Pancreas (tissue), 10 donors: ENCODE data around the gene TBCB. TPM values are rescaled to one million over a fixed set of nuclear protein-coding genes. Genes with fewer than 3 reads are reported as not detected.

Source experiments
- ATAC-seq, 4 donors: fragments of 200-7000 bp; cut with Tn5 transposase; one replicate each; pipeline versions ENCODE4 v1.8.0 to v1.9.1; 2020; ENCODE audit warnings: mild to moderate bottlenecking in 4 of 4, moderate library complexity in 4 of 4
- DNase-seq, 6 donors: peaks; one replicate each; pipeline ENCODE4 v3.0.0-alpha.2; 2020
- FAIRE-seq: peaks from 2 replicates; lab custom pipeline; 2012; peaks lifted over from hg19 to GRCh38; lab: Jason Lieb, UNC
- H3K27ac ChIP-seq, 4 donors: fragments of 200-600 bp; sonication (generic); 1 replicate in 3 of 4; 2 replicates in 1 of 4; pipeline versions ENCODE4 v1.5.0 to v1.8.0; 2020
- H3K27me3 ChIP-seq, 4 donors: fragments of 200-600 bp; one replicate each; pipeline ENCODE4 v1.8.0; 2021
- H3K36me3 ChIP-seq, 3 donors: fragments of 200-600 bp; sonication (generic) in 1 of 3; one replicate each; pipeline versions ENCODE4 v1.5.0 to v1.8.0; 2020 to 2021
- H3K4me1 ChIP-seq, 3 donors: fragments of 200-600 bp; one replicate each; pipeline ENCODE4 v1.8.0; 2021
- H3K4me3 ChIP-seq, 4 donors: fragments of 200-600 bp; sonication (generic) in 2 of 4; one replicate each; pipeline versions ENCODE4 v1.5.0 to v1.8.0; 2020 to 2021
- H3K9me3 ChIP-seq, 4 donors: fragments of 200-600 bp; one replicate each; pipeline ENCODE4 v1.8.0; 2021
- CTCF ChIP-seq, 4 donors: fragments of 200-600 bp; sonication (generic) in 3 of 4; IDR thresholded peaks; one replicate each; pipeline versions ENCODE4 v1.5.0 to v1.8.0; 2021; ENCODE audit warnings: antibody characterized with exemption in 4 of 4
- WGBS, 2 donors: extraction: QIAGEN DNeasy Blood & Tissue Kit; methylation state at CpG; one replicate each; pipeline ENCODE4 v1.1.7; 2013; 5-methylcytosine and 5-hydroxymethylcytosine counted together
- intact Hi-C, 3 donors: fragments of 100-400 bp; cut with DNase I; formaldehyde crosslinking; loops; one replicate each; pipeline versions ENCODE4 v1.11.1 to v1.14.2; 2022
- polyA plus RNA-seq, 2 donors: library from polyadenylated mRNA; stranded (reverse); fragments of 200-250 nt; gene quantifications; one replicate each; pipeline ENCODE4 v1.2.3, GENCODE V29; 2013
- total RNA-seq, 6 donors: library from RNA; stranded (reverse); fragmentation: NEBNext Ultra II Directional in 4 of 6; extraction: Animal tissue kit (Norgen Biotek cat#: 25700) in 4 of 6; gene quantifications; one replicate each; pipeline versions ENCODE4 v1.2.1 to v1.2.4, GENCODE V29; 2021 to 2023
- donor health status: healthy with polysubstance abuse.
- donor health status: DM: no; HTN: no; CAD: no; lungs with moderate emphysema.
- donor health status: DM: no; HTN: no; CAD: no.
- donor health status: control.
- donor health status: control.
- donor health status: Bipolar disorder and iron deficiency.
- donor health status: DM: yes; HTN: yes; CAD: no.
- donor health status: DM: no; HTN: no; CAD: no.
- donor health status: DM: no; HTN: no; CAD: no.
- donor health status: DM: yes; HTN: yes; CAD: no.

TBCB gene
- total and polyA plus RNA-seq, 8 donors, result 22.3 to 131 (median 37.5) TPM

- no peak overlapping the region for H3K27ac ChIP-seq
- no peaks in the 10 kb centered on the region for H3K9me3 ChIP-seq
- H3K27me3 ChIP-seq, result no peaks in the 10 kb centered on the region
- ATAC-seq, result no peak
- H3K36me3 ChIP-seq, result no peaks in the 10 kb centered on the region
- no peak for FAIRE-seq
- intact Hi-C loops, result no loop called here
- WGBS, 2 donors, result 84 to 90% methylated on average over 10 of the region's 10 CpGs
- no peak for DNase-seq
- H3K4me1 ChIP-seq, result no peaks in the 10 kb centered on the region
- no peak for TF ChIP-seq CTCF (IDR thresholded peaks at IDR 0.05)
- no peak overlapping the region for H3K4me3 ChIP-seq
Observed at GRCh38 chr19:36073121-36073876, 42.0 kb upstream of the TBCB start.

DNA sequence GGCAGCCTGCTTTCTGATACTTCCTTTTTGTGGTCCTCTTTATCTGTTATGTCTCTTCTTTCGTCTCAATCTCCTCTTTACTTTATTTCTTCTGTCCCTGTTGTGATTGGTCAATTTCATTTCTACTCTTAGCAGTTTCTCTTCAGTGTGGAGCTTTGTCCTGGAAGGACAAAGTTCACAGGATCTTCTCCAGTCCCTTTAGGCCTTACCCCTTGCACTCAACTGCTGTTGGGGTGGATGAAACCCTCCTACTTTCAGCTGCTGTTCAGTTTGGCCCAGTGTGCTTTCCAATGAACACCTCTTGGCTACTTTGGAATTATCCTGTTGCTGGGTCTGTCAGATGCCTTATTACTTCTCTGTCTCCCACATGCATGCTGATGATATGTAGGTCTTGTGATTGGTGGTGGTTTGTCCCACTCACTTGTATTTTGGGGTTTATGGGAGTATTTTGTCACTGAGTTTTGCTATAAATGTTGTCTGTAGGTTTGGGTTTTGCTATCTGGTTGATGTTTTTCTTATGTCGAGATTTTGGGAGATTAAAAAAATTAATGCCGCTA is 35.8 kb upstream of the TBCB start:
- Histone ChIP-seq H3K4me1 (no peaks in the 10 kb centered on the region), H3K4me3 (no peak overlapping the region), H3K27ac (no peak overlapping the region), H3K9me3 (no peaks in the 10 kb centered on the region), H3K36me3 (no peaks in the 10 kb centered on the region), H3K27me3 (no peaks in the 10 kb centered on the region)
- intact Hi-C loops, result no loop called here
- DNase-seq (no peak), FAIRE-seq (no peak), ATAC-seq (no peak)
- no peak for TF ChIP-seq CTCF (IDR thresholded peaks at IDR 0.05)
- WGBS, 2 donors, result 90 to 92% methylated on average over 3 of the region's 3 CpGs

DNA sequence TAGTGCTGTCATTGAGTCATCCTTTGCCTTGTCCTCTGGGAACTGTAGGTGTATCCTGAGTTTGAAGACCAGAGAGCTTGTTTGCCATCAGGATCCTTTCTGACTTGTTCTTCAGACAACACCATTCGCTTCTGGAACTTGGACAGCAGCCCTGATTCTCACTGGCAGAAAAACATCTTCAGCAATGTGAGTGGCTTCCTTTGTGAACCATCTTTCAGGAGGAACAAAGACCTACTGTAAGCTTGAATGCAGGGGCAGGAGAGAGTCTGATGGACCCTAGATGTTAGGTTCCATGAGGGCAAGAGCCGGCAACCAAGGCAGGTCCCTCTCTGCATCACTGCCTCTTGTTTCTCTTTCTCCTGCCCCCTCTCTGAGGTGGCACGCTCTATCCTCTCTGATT is 33.9 kb upstream of the TBCB start:
- Histone ChIP-seq H3K36me3 (no peaks in the 10 kb centered on the region), H3K4me1 (no peaks in the 10 kb centered on the region), H3K4me3 (no peak overlapping the region), H3K27me3 (no peaks in the 10 kb centered on the region), H3K9me3 (no peaks in the 10 kb centered on the region), H3K27ac (no peak overlapping the region)
- no peak for DNase-seq
- ATAC-seq, result no peak
- no peak for TF ChIP-seq CTCF (IDR thresholded peaks at IDR 0.05)
- intact Hi-C loops, result no loop called here
- no peak for FAIRE-seq
- WGBS, 2 donors, result 92 to 97% methylated on average over 3 of the region's 3 CpGs

GRCh38 chr19:36081894-36082293 is 33.4 kb upstream of the TBCB start:
- ATAC-seq (no peak), DNase-seq (no peak), FAIRE-seq (no peak)
- Histone ChIP-seq H3K4me1 (no peaks in the 10 kb centered on the region), H3K36me3 (no peaks in the 10 kb centered on the region), H3K27me3 (no peaks in the 10 kb centered on the region), H3K27ac (no peak overlapping the region), H3K9me3 (no peaks in the 10 kb centered on the region), H3K4me3 (no peak overlapping the region)
- 92 to 94% methylated on average over 7 of the region's 7 CpGs for WGBS, 2 donors
- no peak for TF ChIP-seq CTCF (IDR thresholded peaks at IDR 0.05)
- intact Hi-C loops, result no loop called here

- no peaks in the 10 kb centered on the region for H3K27me3 ChIP-seq
Observed at GRCh38 chr19:36082916-36083315, 32.4 kb upstream of the TBCB start.

More at GRCh38 chr19:36082916-36083315, 32.4 kb upstream of the TBCB start:
- 84 to 87% methylated on average over 13 of the region's 13 CpGs for WGBS, 2 donors
- Histone ChIP-seq H3K4me3 (no peak overlapping the region), H3K36me3 (no peaks in the 10 kb centered on the region), H3K4me1 (no peaks in the 10 kb centered on the region), H3K27ac (no peak overlapping the region), H3K9me3 (no peaks in the 10 kb centered on the region)
- FAIRE-seq, result no peak
- ATAC-seq, result no peak
- DNase-seq, result no peak
- intact Hi-C loops, result no loop called here
- TF ChIP-seq CTCF (IDR thresholded peaks at IDR 0.05), result no peak
